ENCODE measurements around the gene SERPINB1. TPM values are rescaled to one million over a fixed set of nuclear protein-coding genes. Genes with fewer than 3 reads are reported as not detected.
"Not testable (repeated sequence)": the region's sequence is repeated elsewhere in the genome, so short reads cannot be mapped to it uniquely, and the experiment has no call there.

SERPINB1 gene
- total and polyA plus RNA-seq, 9 of the 15 experiments (the other 6 are each of a cell fraction or from before 2014, with no cell fraction given), result 33.9 to 108 (median 63.8) TPM

- no peak for TF ChIP-seq BRD4 (IDR thresholded peaks at IDR 0.05)
- no peak for TF ChIP-seq XRCC5 (IDR thresholded peaks at IDR 0.05; ENCODE audit: low read depth, low read length)
- TF ChIP-seq SOX6 (IDR thresholded peaks at IDR 0.05), result peak; percentile 64; the same call in 1 of the 2 replicates
- 0 out of 2 replicates have a peak, but pooled peaks have one; percentile 8 for TF ChIP-seq CTBP1 (IDR thresholded peaks at IDR 0.05; ENCODE audit: borderline replicate concordance)
- TF ChIP-seq HSF4 (CRISPR knock-in tag; IDR thresholded peaks at IDR 0.05; ENCODE audit: borderline replicate concordance), result no peak
Measured at GRCh38 chr6:2881423-2881822, 39.8 kb upstream of the SERPINB1 start (continued).

DNA sequence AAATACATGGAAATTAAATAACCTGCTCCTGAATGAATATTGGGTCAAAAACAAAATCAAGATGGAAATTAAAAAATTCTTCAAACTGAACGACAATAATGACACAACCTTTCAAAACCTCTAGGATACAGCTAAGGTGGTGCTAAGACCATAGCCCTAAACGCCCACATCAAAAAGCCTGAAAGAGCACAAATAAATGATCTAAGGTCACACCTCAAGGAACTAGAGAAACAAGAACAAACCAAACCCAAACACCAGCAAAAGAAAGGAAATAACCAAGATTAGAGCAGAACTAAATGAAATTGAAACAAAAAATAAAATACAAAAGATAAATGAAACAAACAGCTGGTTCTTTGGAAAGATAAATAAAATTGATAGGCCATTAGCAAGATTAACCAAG is 38.5 kb upstream of the SERPINB1 start:
- H2AFZ ChIP-seq (ENCODE audit: low read depth, low read length); H3K4me2 ChIP-seq (ENCODE audit: insufficient read depth, low read length); H3K4me3 ChIP-seq; DNase-seq (ENCODE audit: extremely low read depth in 1 of 4, low spot score in 3 of 4); H3K27me3 ChIP-seq (ENCODE audit: control insufficient read depth in 2 of 2, insufficient read depth in 2 of 2, low read length in 2 of 2); H3K27ac ChIP-seq (ENCODE audit: extremely low read depth, low read depth, low read length); H4K20me1 ChIP-seq (replicated peaks; ENCODE audit: control insufficient read depth, insufficient read depth, low read length); POLR2A ChIA-PET; H3K4me1 ChIP-seq (replicated peaks in 1 of 2; ENCODE audit: control insufficient read depth in 2 of 2, insufficient read depth in 2 of 2, low read length in 2 of 2); ATAC-seq; H3K79me2 ChIP-seq (ENCODE audit: control insufficient read depth, insufficient read depth, low read length); FAIRE-seq; H3K36me3 ChIP-seq (ENCODE audit: control insufficient read depth, insufficient read depth, low read length); H3K9me1 ChIP-seq (ENCODE audit: control insufficient read depth, insufficient read depth, low read length); in situ Hi-C loops (cut with MboI); intact Hi-C loops (cut with micrococcal nuclease); H3K9ac ChIP-seq (ENCODE audit: insufficient read depth in 1 of 2, low read depth in 2 of 2, low read length in 2 of 2); BruUV-seq (replicated peaks); CTCF ChIA-PET (ENCODE audit: low intra/inter-chr PET ratio); H3K9me3 ChIP-seq (replicated peaks; ENCODE audit: control insufficient read depth, insufficient read depth, low read depth, low read length): not testable (repeated sequence)
- 39% methylated on average over 2 of the region's 2 CpGs for WGBS (ENCODE audit: insufficient coverage, low coverage, missing lambda C conversion rate)

GRCh38 chr6:2877960-2878359 is 36.3 kb upstream of the SERPINB1 start:
- H3K4me1 ChIP-seq (replicated peaks in 1 of 2; ENCODE audit: control insufficient read depth in 2 of 2, insufficient read depth in 2 of 2, low read length in 2 of 2), result peaks cover 0 to 3% of the 10 kb centered on the region in 2 experiments; a peak in 3 of 5 replicates
- H2AFZ ChIP-seq (ENCODE audit: low read depth, low read length), result no peak overlapping the region
- ChIA-PET CTCF (ENCODE audit: low intra/inter-chr PET ratio) (no interaction called here), POLR2A (interaction anchor here (0.6 to 3.4 kb wide), 6 partner anchors 9 to 139 kb away, joined by 4 to 21 read pairs (median 4); no protein-coding TSS in a partner anchor)
- no peak for DNase-seq (ENCODE audit: extremely low read depth in 1 of 4, low spot score in 3 of 4)
- H3K4me3 ChIP-seq, result no peak overlapping the region
- no peaks in the 10 kb centered on the region for H3K9me3 ChIP-seq (replicated peaks; ENCODE audit: control insufficient read depth, insufficient read depth, low read depth, low read length)
- no peak overlapping the region for H3K27ac ChIP-seq (ENCODE audit: extremely low read depth, low read depth, low read length)
- 94% methylated on average over 2 of the region's 2 CpGs for WGBS (ENCODE audit: insufficient coverage, low coverage, missing lambda C conversion rate)
- BruUV-seq (replicated peaks), result no TSS peak
- no peaks in the 10 kb centered on the region for H3K36me3 ChIP-seq (ENCODE audit: control insufficient read depth, insufficient read depth, low read length)
- no peaks in the 10 kb centered on the region for H4K20me1 ChIP-seq (replicated peaks; ENCODE audit: control insufficient read depth, insufficient read depth, low read length)
- no peak for FAIRE-seq
- H3K9me1 ChIP-seq (ENCODE audit: control insufficient read depth, insufficient read depth, low read length), result no peaks in the 10 kb centered on the region
- H3K27me3 ChIP-seq (ENCODE audit: control insufficient read depth in 2 of 2, insufficient read depth in 2 of 2, low read length in 2 of 2), result no peaks in the 10 kb centered on the region
- no peak for ATAC-seq
- intact Hi-C loops (cut with micrococcal nuclease), result no loop called here
- no peak overlapping the region for H3K4me2 ChIP-seq (ENCODE audit: insufficient read depth, low read length)
- H3K9ac ChIP-seq (ENCODE audit: insufficient read depth in 1 of 2, low read depth in 2 of 2, low read length in 2 of 2), result no peak overlapping the region
- in situ Hi-C loops (cut with MboI), result no loop called here
- no peaks in the 10 kb centered on the region for H3K79me2 ChIP-seq (ENCODE audit: control insufficient read depth, insufficient read depth, low read length)
- TF ChIP-seq ZBTB1 (CRISPR knock-in tag; IDR thresholded peaks at IDR 0.05; ENCODE audit: borderline replicate concordance, low read depth), result no peak
- no peak for TF ChIP-seq SREBF1 (IDR thresholded peaks at IDR 0.05; ENCODE audit: borderline replicate concordance, low read depth, low read length)
- TF ChIP-seq, protein P1, sequence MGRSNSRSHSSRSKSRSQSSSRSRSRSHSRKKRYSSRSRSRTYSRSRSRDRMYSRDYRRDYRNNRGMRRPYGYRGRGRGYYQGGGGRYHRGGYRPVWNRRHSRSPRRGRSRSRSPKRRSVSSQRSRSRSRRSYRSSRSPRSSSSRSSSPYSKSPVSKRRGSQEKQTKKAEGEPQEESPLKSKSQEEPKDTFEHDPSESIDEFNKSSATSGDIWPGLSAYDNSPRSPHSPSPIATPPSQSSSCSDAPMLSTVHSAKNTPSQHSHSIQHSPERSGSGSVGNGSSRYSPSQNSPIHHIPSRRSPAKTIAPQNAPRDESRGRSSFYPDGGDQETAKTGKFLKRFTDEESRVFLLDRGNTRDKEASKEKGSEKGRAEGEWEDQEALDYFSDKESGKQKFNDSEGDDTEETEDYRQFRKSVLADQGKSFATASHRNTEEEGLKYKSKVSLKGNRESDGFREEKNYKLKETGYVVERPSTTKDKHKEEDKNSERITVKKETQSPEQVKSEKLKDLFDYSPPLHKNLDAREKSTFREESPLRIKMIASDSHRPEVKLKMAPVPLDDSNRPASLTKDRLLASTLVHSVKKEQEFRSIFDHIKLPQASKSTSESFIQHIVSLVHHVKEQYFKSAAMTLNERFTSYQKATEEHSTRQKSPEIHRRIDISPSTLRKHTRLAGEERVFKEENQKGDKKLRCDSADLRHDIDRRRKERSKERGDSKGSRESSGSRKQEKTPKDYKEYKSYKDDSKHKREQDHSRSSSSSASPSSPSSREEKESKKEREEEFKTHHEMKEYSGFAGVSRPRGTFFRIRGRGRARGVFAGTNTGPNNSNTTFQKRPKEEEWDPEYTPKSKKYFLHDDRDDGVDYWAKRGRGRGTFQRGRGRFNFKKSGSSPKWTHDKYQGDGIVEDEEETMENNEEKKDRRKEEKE (IDR thresholded peaks at IDR 0.05; ENCODE audit: borderline replicate concordance in 1 of 2, control insufficient read depth in 1 of 2, low read depth in 2 of 2, low read length in 1 of 2), result no peak
- TF ChIP-seq, protein P2, sequence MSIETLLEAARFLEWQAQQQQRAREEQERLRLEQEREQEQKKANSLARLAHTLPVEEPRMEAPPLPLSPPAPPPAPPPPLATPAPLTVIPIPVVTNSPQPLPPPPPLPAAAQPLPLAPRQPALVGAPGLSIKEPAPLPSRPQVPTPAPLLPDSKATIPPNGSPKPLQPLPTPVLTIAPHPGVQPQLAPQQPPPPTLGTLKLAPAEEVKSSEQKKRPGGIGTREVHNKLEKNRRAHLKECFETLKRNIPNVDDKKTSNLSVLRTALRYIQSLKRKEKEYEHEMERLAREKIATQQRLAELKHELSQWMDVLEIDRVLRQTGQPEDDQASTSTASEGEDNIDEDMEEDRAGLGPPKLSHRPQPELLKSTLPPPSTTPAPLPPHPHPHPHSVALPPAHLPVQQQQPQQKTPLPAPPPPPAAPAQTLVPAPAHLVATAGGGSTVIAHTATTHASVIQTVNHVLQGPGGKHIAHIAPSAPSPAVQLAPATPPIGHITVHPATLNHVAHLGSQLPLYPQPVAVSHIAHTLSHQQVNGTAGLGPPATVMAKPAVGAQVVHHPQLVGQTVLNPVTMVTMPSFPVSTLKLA (conservative IDR thresholded peaks at IDR 0.05), result no peak
- no peak for TF ChIP-seq KLF10 (CRISPR knock-in tag; IDR thresholded peaks at IDR 0.05)
